Hepatic stellate cell (primary cell): ENCODE data around the gene CHPF.

Experiments used
- DNase-seq: peaks from one replicate; pipeline ENCODE4 v3.0.0; 2011; ENCODE audit warnings: low spot score

Gene CHPF

DNA sequence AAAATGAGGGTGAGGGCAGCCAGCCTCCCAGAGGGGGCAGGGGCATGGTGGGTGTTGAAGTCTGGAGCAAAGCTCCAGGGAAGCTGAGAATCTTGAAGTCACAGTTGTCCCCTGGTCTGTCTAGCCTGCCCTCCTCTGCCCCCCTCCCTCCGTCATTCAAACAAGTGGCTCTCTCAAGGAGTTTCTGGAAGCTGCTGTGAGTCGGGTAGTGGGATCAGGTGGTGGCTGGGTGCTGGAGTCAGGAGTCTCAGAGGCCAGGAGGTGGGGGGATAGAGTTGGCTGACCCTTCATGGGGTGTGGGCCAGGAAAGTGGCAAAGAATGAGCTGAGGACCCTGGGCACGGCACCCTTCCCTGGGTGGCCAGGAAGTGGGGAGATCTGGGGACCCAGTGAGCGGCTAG, 29.8 kb downstream of the CHPF start:
- no peak for DNase-seq

DNA sequence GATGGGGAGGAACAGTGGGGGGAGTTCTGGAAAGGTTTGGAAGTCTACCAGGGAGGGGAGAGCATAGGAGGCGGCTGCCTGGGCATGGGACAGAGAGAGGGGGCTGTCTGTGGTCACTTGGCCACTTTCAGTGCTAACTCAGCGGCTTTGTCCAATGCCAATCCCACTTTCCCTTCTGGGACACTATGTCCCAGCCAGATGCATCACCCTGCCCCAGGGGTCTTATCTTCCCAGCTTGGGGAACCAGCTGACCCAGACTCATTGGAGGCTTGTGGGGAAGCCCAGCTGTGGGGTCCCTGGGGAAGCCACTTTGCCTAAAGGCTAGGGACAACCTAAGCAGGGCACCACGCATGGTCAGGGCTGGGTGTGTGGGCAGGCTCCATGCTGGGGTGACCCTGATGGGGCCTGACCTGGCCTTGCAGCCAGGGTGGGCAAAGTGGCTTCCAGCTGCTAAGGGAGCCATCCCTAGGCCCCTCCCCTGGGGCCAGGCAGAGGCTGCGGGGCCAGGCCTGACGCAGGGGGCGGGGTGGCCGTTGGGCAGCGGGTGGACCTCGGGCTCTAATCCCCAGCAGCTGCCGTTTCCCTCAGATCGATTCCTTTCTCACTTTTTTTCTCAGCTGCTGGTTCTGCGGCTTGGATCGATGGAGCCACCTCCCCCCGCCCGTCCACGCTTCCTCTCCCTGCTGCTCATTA, 30.9 kb downstream of the CHPF start:
- no peak for DNase-seq

DNA sequence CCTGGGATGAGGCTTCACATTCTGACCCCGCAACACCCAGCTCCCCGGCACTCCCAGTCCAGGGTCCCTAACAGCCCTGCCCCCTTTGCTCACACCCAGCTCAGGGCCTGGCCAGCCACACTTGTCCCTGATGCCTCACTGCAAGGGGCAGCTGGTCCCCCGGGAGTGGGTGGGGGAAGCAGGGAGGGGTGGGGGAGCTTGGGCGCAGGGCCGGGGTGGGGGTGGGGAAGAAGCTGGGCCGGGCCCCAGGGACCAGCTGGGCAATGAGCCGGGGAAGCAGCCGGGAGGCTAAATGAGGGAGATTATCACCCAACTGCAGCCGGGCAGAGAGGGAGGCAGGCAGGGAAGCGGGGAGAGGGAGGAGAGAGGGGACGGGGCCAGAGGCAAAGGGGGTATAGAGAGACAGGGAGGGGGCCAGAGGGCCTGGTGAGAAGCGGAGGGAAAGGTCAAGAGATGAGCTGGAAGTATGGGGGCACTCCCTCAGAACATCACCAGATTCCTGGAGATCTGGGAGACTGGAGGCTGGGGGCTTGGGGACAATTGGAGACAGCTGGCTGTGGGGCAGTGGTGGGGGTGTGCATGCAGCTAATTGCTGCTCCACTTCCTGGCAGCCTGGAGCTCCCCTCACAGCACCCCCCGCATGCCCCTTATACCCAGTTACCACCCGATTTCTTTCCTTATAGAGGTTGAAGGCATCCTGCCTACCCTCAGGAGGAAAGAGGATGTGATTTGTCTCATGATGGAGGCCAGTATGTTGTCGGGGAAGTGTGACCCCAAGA, 31.9 kb downstream of the CHPF start:
- no peak for DNase-seq

DNA sequence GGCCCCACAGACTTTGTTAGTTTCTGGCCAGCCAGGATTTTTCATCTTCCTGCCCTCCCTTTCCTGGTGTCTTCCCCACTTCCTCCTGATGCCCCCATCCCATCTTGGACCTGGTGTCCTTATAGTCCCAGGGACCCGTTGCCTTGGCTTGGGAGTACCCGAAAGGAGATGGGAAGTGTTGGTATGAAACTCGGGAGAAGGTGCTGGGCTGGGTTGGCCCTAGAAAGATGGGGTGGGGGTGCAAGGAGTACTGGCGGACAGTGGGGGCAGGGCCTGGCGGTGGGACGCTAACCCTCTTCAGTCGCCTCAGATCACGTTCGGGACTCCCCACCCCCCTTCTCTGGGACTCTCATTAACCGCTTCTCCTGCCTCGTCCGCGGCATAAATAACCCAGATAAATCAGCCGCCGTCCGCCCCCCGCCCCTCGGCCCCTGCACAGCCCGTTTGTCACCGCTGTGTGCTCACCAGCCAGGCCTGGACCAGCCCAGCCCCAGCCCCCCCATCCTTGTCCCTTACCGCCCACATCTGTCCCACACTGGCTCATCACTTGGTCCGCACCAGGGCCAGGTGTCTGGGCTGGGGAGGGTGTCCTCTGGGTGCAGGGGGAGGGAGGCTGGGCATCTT, 33.0 kb downstream of the CHPF start:
- DNase-seq, result no peak

DNA sequence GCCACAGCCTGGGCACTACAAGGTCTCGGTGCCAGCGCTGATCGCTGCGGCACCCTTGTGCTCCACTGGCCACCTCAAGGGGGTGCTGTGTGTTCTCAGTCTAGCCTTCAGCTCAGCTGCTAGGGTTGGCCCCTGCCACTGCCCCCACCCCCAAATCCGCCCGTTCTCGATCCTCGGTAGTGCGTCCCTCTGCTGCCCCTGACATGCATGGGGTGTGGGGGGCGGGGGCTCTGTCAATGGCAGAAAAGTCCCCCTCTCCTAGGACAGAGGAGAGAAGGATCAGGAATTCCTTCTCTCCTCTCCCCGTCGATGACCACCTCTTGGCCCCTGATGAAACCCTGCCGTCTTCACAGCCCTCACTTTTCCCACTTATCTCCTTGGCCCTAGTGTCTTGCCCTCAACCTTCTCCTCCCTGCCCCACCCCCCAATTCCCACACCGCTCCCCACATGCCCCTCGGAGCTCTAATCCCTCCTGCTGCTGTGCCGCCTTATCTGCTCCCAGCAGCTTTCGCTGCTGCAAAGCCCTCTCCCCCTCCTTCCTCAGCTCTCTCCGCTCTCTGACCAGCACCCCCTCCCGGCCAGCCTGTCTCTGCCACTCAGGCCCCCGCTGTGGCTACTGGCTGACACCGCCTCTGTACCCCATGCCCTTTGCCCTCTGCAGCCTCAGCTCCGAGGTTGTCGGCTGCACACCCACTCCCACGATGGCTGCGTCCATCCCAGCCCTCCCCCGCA, 33.7 kb downstream of the CHPF start:
- peak; percentile 86 for DNase-seq

DNA sequence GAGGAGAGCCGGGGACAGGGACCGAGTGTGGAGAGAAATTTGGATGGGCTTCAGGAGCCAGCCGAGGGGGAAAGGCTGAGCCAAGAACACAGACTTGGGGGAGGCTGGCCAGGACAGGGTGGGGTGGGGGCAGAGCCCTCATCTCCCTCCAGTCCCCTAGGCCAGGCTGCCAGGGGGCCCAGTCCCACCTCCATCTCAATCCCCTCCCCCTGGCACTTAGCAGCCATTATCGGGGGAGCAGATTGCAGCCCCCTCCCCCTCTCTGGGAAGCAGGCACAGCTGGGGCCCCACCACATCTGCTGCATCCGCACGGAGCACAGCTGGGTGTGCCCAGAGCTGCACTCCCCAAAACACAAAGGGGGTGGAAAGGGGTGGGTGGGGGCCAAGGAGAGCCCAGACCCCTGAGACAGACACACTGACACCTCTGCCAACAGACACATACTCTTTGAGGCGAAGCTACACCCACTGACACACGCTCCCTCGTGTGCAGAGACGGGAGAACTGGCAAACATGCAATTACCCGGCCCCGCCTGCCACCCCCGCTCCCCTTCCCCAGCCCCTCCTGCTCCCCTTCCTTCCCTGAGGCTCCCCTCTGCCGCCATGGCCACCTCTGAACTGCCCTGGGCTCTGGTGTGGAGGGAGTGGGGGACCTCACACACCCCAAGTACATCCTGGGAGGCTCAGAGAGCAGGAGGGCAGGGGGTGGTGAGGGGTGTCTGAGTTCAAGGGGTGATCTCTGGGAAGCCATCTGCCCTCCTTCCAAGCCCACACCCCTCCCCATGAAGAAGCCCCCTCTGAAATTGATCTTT, 34.4 kb downstream of the CHPF start:
- no peak for DNase-seq

DNA sequence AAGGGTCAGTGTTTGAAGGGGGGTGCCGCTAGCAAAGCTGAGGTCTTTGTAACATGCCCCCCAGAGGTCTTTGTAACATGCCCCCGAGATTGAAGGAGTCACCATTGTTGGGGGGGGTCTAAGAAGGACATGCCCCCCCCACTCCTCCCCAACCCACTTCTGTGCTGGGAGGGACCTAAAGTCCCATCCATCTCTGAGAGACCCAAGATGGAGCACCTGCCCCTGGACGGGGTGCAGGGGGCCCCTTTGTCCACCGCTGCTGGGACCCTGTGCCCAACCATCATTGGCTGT, 35.2 kb downstream of the CHPF start:
- DNase-seq, result no peak

DNA sequence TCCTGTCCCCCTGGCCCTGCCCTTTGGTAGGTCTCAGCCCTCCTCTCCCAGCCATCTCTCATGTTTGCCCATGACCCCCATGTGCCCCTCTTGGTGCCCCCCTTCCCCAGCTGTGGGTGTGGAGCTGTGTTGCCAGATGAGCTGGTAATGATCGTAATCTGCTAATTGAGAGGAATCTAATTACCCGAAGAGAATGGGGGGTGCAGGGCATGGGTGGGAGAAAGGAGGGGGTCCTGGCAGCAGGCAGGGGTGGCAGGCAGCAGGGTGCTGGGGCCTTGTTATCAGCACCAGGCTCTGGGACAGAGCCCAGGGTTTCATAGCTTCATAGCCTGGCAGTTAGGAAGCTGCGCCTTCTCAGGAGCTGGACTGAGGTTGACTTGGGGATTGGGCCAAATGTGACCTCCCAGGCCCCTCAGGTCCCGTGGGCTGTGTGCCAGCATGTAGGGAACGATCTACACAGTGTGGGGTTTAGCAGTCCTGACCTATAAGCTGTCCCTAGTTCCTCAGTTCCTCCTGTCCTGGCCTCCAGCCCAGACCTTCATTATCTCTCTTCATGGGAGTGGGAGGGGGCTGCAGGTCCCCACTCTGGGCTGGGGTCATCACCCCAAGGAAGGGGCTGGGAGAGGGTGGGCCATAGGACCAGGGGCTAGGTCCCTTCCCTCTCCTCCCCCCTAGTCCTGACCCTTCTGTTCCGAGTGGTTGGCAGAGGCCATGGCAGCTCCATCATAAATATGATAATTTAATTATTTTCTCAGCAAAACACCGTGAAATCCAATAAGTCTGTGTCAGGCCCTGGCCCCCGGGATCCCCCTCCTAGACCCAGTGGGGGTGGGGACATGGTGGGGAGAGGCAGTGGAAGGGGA, 35.8 kb downstream of the CHPF start:
- no peak for DNase-seq

DNA sequence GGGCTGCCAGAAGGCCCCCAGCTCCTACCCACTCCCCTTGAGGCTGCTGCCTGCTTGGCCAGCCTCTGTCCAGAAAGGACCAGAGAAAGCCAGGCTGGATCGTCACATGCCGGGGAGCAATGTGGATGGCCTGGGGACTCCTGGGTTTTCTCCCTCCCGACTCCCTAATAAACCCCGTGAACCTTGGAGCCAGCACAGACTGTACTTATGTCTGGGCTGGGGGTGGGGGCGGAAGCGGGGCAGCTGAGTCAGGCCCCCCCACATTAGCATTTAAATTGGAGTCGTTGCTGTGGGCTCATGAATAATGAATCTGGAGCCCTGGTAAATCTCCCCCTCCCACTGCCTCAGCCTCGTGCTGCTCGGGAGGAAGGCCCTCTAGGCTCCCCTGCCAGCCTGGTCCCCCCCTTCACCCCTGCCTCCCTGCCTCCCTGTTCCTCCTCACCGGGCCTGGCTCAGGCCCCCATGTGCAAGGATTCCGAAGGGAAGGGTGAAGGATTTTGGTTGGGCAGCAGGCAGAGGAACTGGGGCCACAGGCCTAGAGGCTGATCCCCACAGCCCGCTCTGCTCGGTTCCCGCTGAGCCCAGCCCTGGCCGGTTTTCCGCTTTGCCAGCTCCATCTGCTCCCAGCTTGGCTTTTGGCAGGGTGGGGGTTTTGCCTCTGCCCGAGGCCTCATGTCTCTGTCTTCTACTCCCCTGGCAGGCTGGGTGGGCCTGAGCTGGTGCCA, 36.6 kb downstream of the CHPF start:
- DNase-seq, result no peak

DNA sequence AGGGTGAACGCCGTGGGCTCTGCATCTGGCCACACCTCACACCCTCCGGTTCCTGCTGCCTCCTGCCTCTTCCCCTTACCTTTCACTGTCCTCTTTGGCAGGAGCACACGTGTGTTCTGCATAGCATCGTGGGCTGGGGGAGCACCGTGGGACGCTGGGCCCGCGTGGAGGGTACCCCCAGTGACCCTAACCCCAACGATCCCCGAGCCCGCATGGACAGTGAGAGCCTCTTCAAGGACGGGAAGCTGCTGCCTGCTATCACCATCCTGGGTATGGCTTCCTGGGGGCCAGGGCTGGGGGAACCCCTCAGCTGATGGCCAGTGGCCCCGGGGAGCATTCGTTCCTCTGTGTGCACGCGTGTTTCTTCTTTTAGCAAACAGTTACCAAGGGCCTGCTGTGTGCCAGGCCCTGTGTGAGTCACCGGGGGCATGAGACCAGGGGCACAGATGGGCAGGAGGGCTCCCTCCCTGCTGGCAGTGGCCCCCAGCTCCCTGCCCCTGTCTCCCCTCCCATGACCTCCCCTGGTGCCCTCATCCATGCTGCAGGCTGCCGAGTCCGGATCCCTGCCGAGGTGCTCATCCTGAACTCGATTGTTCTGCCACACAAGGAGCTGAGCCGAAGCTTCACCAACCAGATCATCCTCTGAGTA, 37.3 kb downstream of the CHPF start:
- no peak for DNase-seq

DNA sequence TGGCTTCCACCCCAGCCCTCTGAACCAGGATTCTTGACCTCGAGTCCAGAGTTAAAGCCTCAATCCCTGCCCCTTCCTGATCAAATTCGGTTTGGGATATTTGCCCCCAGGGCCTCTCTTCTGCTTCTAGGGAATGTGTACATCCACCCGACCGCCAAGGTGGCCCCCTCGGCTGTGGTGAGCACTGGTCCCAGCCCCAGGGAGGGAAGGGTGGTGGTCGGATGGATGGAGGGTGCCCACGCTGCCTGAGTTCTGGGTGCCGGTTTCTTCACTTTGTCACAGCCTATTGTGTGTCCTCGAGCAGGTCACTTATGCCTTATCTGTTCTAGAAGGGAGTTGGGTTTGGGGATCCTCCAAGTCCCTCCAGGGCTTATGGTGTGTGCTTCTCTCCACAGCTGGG, 38.0 kb downstream of the CHPF start:
- no peak for DNase-seq

DNA sequence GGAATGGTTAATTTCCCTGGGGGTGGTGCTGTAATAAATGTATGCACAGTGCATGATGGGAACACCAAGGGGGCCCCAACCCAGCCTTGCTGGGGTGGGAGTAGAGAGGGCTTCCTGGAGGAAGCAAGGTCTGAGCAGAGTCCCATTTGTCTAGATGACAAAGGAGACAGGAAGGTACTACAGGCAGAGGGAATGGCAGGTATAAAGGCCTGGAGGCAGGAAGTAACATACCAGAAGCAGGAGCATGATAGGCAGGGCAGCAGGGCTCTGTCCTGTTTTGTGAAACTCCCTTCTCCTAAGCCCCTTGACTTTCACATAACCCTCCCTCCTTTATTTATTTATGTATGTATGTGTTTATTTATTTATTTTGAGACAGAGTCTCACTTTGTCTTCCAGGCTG, 41.0 kb downstream of the CHPF start:
- no peak for DNase-seq

DNA sequence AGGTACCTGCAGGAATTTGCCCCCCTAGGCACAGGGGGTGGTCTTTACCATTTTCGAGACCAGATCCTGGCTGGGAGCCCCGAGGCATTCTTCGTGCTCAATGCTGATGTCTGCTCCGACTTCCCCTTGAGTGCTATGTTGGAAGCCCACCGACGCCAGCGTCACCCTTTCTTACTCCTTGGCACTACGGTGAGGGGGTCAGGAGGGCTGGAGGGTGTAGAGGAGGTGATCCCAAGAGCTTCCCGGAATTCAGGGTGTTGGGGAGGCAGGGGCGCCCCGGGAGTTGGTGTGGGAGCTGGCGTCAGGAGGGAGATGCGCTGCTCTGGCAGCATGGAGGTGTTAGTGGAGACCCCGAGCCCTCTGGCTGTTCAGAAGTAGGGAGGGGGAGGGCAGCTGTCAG, 41.8 kb downstream of the CHPF start:
- no peak for DNase-seq

DNA sequence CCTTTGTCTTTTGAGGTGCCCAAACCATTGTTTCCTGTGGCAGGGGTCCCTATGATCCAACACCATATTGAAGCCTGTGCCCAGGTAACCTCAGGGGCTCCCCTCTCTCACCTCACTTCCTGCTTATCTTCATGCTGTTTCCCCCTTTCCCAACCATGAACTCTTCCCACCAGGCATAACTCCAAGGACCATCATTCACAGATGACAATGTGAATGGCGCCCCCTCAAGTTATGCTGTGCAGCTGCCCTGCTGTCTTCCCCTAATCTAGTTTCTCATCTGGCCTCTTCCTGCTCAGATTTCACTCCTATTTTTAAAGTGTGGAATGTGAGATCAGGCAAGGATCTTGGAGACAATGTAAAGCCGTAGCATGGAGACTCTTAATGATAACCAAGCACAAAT, 43.5 kb downstream of the CHPF start:
- no peak for DNase-seq

DNA sequence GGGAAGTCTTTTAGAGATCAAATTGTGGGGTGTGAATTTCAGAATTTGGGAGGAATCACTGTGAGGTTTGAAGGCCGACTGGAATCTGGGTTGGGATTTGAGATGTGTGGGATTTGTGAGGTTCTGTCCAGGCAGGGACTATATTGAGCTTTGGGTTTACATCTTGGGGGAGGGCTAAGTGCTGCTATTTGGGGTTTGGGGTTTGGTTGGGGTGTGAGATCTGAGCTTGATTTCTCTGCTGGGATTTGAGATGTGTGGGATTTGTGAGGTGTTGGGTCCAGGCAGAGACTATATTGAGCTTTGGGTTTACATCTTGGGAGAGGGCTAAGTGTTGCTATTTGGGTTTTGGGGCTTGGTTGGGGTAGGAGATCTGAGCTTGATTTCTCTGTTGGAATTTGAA, 44.1 kb downstream of the CHPF start:
- no peak for DNase-seq

DNA sequence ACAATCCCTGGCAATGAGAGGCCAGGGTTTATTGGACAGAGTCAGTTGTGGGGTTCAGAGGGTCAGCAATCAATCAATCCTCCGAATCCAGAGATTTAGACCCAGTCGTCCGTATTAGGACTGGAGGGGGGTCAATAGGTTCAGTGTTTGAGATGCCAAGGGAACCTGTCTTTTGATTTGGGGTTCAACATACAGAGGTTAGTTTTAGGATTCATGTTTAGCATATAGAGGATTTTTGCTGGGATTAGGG, 44.6 kb downstream of the CHPF start:
- DNase-seq, result no peak

DNA sequence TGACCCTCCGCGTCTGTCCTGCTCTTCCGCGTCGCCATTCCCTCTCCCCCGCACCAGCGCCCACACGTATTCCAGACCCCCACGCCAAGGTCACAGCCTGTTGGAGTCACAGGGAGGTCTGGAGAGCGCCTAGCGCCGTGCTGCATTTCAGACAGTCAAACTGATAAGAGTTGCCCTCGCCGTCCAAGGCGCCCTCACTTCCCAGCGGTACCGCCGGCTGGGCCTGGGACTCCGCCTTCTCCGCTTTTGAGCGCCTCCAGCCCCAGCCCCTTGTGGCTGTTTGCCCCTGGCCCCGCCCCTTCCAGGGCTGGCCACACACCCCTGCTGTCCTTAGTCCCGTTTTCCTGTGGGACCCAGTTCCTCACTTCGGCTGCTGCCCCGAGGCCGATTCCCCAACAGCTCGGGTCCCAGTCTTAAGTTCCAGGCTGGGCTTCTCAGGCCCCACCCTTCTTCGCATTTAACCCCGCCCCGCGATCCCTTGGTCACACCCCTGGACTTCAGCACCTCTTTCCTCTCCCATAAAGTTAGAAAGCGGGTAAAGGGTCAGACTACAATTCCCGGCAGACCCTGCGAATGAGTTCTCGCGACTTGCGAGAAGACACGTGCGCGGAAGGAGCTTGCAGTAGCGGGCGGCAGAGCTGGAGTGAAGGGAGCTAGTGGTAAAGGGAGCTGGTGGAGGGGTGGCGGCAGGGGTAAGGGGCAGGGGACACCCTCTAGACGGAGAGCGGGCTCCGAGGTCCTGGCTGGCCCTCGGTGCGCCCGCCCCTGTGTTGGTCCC, 45.1 kb downstream of the CHPF start, which contains the start of gene GMPPA:
Gene GMPPA, plus strand, starts transcription at position 612 of the 778 bp plus-strand sequence. CDS start 1,085 bp downstream, outside the sequence.
- DNase-seq, result peak; percentile 99

DNA sequence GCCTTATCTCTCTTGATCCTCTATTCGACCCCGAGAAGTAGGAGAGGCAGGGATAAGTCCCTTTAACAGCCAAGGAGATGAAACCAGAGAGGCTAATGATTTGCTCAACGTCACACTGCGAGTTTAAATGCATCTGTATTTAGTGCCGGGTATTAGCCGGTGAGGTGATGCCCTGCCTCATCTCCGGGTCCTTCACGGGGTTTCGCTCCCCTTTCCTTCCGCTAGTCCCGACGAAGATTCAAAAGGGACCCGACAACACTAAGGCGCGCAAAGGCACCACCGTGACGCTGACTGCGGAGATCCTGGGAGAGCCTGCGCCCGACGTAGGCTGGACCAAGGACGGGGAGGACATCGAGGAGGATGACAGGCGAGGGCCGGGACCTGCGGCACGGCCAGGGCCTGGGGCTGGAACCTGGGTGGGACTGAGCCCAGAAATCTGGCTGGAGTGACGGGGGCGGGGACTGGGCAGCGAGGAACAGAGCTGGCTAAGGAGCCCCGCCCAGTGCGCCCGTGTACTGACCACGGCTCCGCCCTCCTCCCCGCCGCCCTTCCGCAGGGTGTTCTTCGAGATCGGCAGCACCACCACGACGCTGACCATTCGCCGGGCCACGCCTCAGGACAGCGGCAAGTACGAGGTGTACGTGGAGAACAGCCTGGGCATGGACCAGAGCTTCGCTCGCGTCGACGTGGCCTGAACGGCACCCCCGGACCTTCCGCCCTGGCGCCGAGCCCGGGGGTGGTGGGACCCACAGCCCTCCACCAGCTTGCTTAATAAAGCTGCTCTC, 45.9 kb downstream of the CHPF start:
- DNase-seq, result peak; percentile 97
